ENCODE data around the gene TUBB2B. TPM values are rescaled to one million over a fixed set of nuclear protein-coding genes. Genes with fewer than 3 reads are reported as not detected.

TUBB2B gene
- total RNA-seq, 1 experiment from 2014 or later: 144 TPM

GRCh38 chr6:3232017-3232945, 4.8 kb upstream of the TUBB2B start:
- no peaks in the 10 kb centered on the region for H3K36me3 ChIP-seq (ENCODE audit: insufficient read depth, low read length, poor library complexity, severe bottlenecking)
- peaks cover 15% of the 10 kb centered on the region for H3K4me1 ChIP-seq (ENCODE audit: insufficient read depth, low read length, poor library complexity, severe bottlenecking)
- H3K4me3 ChIP-seq (ENCODE audit: low read depth, low read length, poor library complexity, severe bottlenecking): peak overlapping the region; percentile 61
- H3K9me3 ChIP-seq (ENCODE audit: low read depth, low read length, poor library complexity, severe bottlenecking): no peaks in the 10 kb centered on the region
- DNase-seq (ENCODE audit: low spot score): no peak
- ChIA-PET CTCF (interaction anchor here (1.3 kb wide), 1 partner anchor 19 kb away, joined by 3 read pairs; no protein-coding TSS in a partner anchor), POLR2A (ENCODE audit: low non-redundant PET) (no interaction called here)
- no peak for TF ChIP-seq EZH2 (IDR thresholded peaks at IDR 0.05; ENCODE audit: borderline replicate concordance, low read depth, low read length, poor library complexity, severe bottlenecking)
- TF ChIP-seq, protein P1, sequence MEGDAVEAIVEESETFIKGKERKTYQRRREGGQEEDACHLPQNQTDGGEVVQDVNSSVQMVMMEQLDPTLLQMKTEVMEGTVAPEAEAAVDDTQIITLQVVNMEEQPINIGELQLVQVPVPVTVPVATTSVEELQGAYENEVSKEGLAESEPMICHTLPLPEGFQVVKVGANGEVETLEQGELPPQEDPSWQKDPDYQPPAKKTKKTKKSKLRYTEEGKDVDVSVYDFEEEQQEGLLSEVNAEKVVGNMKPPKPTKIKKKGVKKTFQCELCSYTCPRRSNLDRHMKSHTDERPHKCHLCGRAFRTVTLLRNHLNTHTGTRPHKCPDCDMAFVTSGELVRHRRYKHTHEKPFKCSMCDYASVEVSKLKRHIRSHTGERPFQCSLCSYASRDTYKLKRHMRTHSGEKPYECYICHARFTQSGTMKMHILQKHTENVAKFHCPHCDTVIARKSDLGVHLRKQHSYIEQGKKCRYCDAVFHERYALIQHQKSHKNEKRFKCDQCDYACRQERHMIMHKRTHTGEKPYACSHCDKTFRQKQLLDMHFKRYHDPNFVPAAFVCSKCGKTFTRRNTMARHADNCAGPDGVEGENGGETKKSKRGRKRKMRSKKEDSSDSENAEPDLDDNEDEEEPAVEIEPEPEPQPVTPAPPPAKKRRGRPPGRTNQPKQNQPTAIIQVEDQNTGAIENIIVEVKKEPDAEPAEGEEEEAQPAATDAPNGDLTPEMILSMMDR (conservative IDR thresholded peaks at IDR 0.05; ENCODE audit: low read depth, low read length): no peak
- peak overlapping the region; percentile 65 for H3K27ac ChIP-seq (ENCODE audit: low read depth, low read length, poor library complexity, severe bottlenecking)
- H3K27me3 ChIP-seq (replicated peaks; ENCODE audit: insufficient read depth, low read depth, low read length, poor library complexity): peaks cover 8% of the 10 kb centered on the region
- intact Hi-C loops (cut with micrococcal nuclease; ENCODE audit: unreplicated experiment): no loop called here
- no TSS peak for BruUV-seq (replicated peaks)

- Histone ChIP-seq H3K4me1 (ENCODE audit: insufficient read depth, low read length, poor library complexity, severe bottlenecking) (peaks cover 17% of the 10 kb centered on the region), H3K4me3 (ENCODE audit: low read depth, low read length, poor library complexity, severe bottlenecking) (peak overlapping the region; percentile 61), H3K27me3 (replicated peaks; ENCODE audit: insufficient read depth, low read depth, low read length, poor library complexity) (peaks cover 8% of the 10 kb centered on the region), H3K36me3 (ENCODE audit: insufficient read depth, low read length, poor library complexity, severe bottlenecking) (no peaks in the 10 kb centered on the region), H3K9me3 (ENCODE audit: low read depth, low read length, poor library complexity, severe bottlenecking) (no peaks in the 10 kb centered on the region), H3K27ac (ENCODE audit: low read depth, low read length, poor library complexity, severe bottlenecking) (peak overlapping the region; percentile 65)
- TF ChIP-seq, protein P1 (conservative IDR thresholded peaks at IDR 0.05; ENCODE audit: low read depth, low read length): no peak
- TF ChIP-seq EZH2 (IDR thresholded peaks at IDR 0.05; ENCODE audit: borderline replicate concordance, low read depth, low read length, poor library complexity, severe bottlenecking): no peak
- intact Hi-C loops (cut with micrococcal nuclease; ENCODE audit: unreplicated experiment): no loop called here
- CTCF ChIA-PET: interaction anchor here (1.3 kb wide), 1 partner anchor 20 kb away, joined by 3 read pairs; no protein-coding TSS in a partner anchor
- DNase-seq (ENCODE audit: low spot score): peak; percentile 85
- POLR2A ChIA-PET (ENCODE audit: low non-redundant PET): interaction anchor here (0.6 kb wide), 1 partner anchor 94 kb away, joined by 3 read pairs; no protein-coding TSS in a partner anchor
- no TSS peak for BruUV-seq (replicated peaks)
These were observed 4.0 kb upstream of the TUBB2B start for GRCh38 chr6:3231247-3232016.

GRCh38 chr6:3230900-3231246, 3.4 kb upstream of the TUBB2B start:
- Histone ChIP-seq H3K4me1 (ENCODE audit: insufficient read depth, low read length, poor library complexity, severe bottlenecking) (peaks cover 23% of the 10 kb centered on the region), H3K27me3 (replicated peaks; ENCODE audit: insufficient read depth, low read depth, low read length, poor library complexity) (peaks cover 8% of the 10 kb centered on the region), H3K4me3 (ENCODE audit: low read depth, low read length, poor library complexity, severe bottlenecking) (peak overlapping the region; percentile 61), H3K27ac (ENCODE audit: low read depth, low read length, poor library complexity, severe bottlenecking) (no peak overlapping the region), H3K9me3 (ENCODE audit: low read depth, low read length, poor library complexity, severe bottlenecking) (no peaks in the 10 kb centered on the region), H3K36me3 (ENCODE audit: insufficient read depth, low read length, poor library complexity, severe bottlenecking) (peaks cover 4% of the 10 kb centered on the region)
- TF ChIP-seq, protein P1 (conservative IDR thresholded peaks at IDR 0.05; ENCODE audit: low read depth, low read length): no peak
- TF ChIP-seq EZH2 (IDR thresholded peaks at IDR 0.05; ENCODE audit: borderline replicate concordance, low read depth, low read length, poor library complexity, severe bottlenecking): no peak
- BruUV-seq (replicated peaks): no TSS peak
- POLR2A ChIA-PET (ENCODE audit: low non-redundant PET): interaction anchor here (0.6 kb wide), 2 partner anchors 22 to 94 kb away, joined by 3 read pairs; no protein-coding TSS in a partner anchor
- peak; percentile 80 for DNase-seq (ENCODE audit: low spot score)
- intact Hi-C loops (cut with micrococcal nuclease; ENCODE audit: unreplicated experiment): no loop called here
- CTCF ChIA-PET: interaction anchor here (1.3 kb wide), 1 partner anchor 21 kb away, joined by 3 read pairs; no protein-coding TSS in a partner anchor

Data from A673 (cell line).